HFF-Myc (cell line): Measurements from ENCODE around the gene ADAMTSL5.

Experiments used
- DNase-seq: peaks from one replicate; pipeline ENCODE4 v3.0.0-alpha.2; 2011; ENCODE audit warnings: low read depth; ENCODE audit errors: extremely low read depth
- H3K4me3 ChIP-seq: replicated peaks from 2 replicates; pipeline ENCODE4 v1.5.1; 2011; ENCODE audit warnings: low read depth, mild to moderate bottlenecking, control low read depth, low read length
- CTCF ChIP-seq: IDR thresholded peaks from 2 replicates; pipeline ENCODE4 v1.5.1; 2012; ENCODE audit warnings: mild to moderate bottlenecking, low read depth, low read length, control low read depth; ENCODE audit errors: missing control alignments

Gene ADAMTSL5

GRCh38 chr19:1516395-1516753 lies 3.6 kb upstream of the ADAMTSL5 start:
- DNase-seq = no peak

GRCh38 chr19:1514986-1515721 lies 2.3 kb upstream of the ADAMTSL5 start:
- H3K4me3 ChIP-seq = no peak overlapping the region
- no peak for TF ChIP-seq CTCF
- no peak for DNase-seq

More at GRCh38 chr19:1516395-1516753, 3.6 kb upstream of the ADAMTSL5 start:
- no peak for TF ChIP-seq CTCF
- H3K4me3 ChIP-seq = no peak overlapping the region

- TF ChIP-seq CTCF = no peak
- no peak overlapping the region for H3K4me3 ChIP-seq
- DNase-seq = no peak
Measured at GRCh38 chr19:1514295-1514661, 1.5 kb upstream of the ADAMTSL5 start.

DNA sequence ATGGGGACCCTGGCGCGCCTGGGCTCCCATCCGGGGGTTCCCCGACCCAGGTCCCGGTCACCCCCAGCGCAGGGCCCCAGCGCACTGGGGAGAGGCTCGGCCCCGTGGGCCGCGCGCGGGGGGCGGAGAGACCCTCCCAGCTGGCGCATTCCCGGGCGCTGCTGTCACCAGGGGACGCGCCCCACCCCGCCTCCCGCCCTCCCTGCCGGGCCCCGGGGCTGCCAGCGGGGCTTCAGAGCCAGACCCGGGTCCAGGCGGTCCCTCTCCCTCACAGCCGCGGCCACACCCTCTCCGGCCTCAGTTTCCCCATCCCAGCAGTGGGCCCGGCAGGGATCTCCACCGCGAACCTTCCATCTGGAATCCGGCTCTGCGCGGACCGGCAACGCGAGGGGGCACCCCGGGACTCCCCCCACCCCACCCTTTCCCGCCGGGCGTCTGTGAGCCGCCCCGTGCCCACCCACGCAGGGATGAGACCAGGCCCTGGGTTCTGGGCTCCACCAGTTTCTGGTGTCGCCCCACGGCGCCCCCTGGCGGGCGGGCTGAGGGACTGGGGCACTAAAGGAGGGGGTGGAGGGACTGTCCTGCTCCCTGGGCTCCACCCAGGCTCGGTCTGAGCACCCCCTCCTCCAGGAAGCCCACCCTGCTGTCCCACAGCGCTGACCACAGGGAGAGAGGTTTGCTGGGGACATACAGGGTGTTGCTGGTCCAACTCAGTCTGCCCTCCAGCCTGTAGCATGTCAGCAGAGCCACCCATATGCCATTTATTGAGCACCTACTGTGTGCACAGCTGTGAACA lies 878 bp upstream of the ADAMTSL5 start:
- peak overlapping the region; percentile 45 for H3K4me3 ChIP-seq
- DNase-seq = no peak

DNA sequence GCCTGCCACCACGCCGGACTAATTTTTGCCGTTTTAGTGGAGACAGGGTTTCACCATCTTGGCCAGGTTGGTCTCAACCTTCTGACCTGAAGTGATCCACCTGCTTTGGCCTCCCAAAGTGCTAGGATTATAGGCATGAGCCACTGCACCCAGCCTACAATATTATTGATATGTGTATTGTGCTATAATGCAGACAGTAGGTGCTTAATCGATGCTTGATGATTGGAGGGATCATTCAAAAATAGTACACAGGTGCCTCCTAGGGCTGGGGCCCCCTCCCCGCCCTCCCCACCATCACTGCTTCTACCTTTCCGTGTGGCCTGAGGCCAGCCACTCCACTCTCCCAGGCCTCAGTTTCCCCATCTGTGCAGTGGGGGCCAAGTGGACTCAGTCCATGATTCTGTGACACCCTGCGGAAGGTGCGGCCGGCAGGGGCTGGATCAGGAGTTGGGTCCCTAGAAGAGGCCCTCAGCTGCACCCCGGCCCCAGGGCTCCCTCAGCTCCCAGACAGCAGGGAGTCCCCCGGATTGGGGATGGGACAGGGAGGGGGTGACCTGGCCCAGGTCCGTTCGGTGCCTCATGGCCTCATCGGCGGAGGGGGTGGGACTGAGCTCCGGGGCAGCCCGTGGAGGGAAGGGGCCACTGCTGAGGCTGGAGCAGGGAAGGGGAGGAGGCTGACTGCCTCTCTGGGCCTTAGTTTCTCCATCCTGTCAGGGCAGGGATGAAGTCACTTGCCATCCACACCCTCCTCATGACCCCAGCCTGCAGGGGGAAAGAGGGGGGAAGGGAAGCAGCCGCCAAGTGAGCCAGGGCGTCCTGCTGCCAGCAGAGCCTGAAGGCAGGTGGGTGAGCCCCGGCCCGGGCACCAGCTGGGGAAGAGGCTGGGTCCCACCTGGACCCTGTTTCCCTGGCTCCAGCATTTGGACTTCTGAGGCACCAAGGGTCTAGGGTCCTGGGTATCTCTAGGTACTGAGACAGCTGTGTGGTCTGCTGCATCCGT lies 1.2 kb downstream of the ADAMTSL5 start:
- no peak for DNase-seq
- H3K4me3 ChIP-seq = no peak overlapping the region
- TF ChIP-seq CTCF = no peak

More for the DNA sequence above, 878 bp upstream of the ADAMTSL5 start:
- TF ChIP-seq CTCF = peak; percentile 77

DNA sequence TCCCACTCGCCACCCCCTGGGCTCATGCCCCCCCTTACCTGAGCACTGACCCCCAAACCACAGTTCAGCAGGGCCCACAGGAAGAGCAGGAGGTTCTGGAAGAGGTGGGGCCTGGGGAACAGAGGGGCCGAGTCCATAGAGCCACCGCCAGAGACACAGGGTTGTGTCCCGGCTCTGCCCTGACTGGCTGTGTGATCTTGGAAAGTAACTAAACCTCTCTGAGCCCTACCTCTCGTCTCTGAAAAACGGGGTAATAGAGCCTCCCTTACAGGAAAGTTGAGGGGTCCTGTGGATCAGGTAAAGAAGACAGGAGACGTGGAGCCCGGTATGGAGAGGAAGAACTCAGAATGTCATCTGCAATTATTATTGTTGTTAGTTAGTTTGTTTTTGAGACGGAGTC lies 2.0 kb downstream of the ADAMTSL5 start:
- DNase-seq = no peak
- no peak for TF ChIP-seq CTCF
- no peak overlapping the region for H3K4me3 ChIP-seq
